Type B pancreatic cell (in vitro differentiated cells): ENCODE data around the gene SPTA1. TPM values are rescaled to one million over a fixed set of nuclear protein-coding genes. Genes with fewer than 3 reads are reported as not detected.
"Not testable (repeated sequence)": the region's sequence is repeated elsewhere in the genome, so short reads cannot be mapped to it uniquely, and the experiment has no call there.

ENCODE experiments used
- DNase-seq: peaks from one replicate; pipeline ENCODE4 v3.0.0; 2021; ENCODE audit warnings: mixed read lengths; ENCODE audit not compliant: unreplicated experiment; ENCODE audit errors: extremely low spot score
- H3K27ac Mint-ChIP-seq: 2 replicates; pipeline ENCODE4 v1.8.0; 2021; ENCODE audit warnings: mild to moderate bottlenecking, mixed read lengths
- H3K27me3 Mint-ChIP-seq: 2 replicates; pipeline ENCODE4 v1.8.0; 2021; ENCODE audit warnings: mixed read lengths
- H3K36me3 Mint-ChIP-seq: 2 replicates; pipeline ENCODE4 v1.8.0; 2021; ENCODE audit warnings: mixed read lengths
- H3K4me1 Mint-ChIP-seq: one replicate; pipeline ENCODE4 v1.8.0; 2021; ENCODE audit warnings: mixed read lengths; ENCODE audit not compliant: unreplicated experiment
- H3K4me3 Mint-ChIP-seq: 2 replicates; pipeline ENCODE4 v1.8.0; 2021; ENCODE audit warnings: mild to moderate bottlenecking, mixed read lengths
- H3K9me3 Mint-ChIP-seq: 2 replicates; pipeline ENCODE4 v1.8.0; 2021; ENCODE audit warnings: mixed read lengths
- CTCF ChIP-seq: fragments of 200-600 bp; sonication (generic); conservative IDR thresholded peaks from 2 replicates; pipeline ENCODE4 v1.5.0; 2021; ENCODE audit warnings: antibody characterized with exemption, mild to moderate bottlenecking
- total RNA-seq: library from RNA; stranded (reverse); gene quantifications from 2 replicates; pipeline ENCODE4 v1.2.1, GENCODE V29; 2021; ENCODE audit warnings: low replicate concordance

The SPTA1 gene
- total RNA-seq, 1 donor from 2014 or later = 0.68 TPM

GRCh38 chr1:158691907-158692306, 5.4 kb upstream of the SPTA1 start:
- no peak overlapping the region for H3K27ac Mint-ChIP-seq
- H3K4me3 Mint-ChIP-seq = no peak overlapping the region
- H3K9me3 Mint-ChIP-seq = no peaks in the 10 kb centered on the region
- no peak for DNase-seq
- TF ChIP-seq CTCF = no peak
- peaks cover 9% of the 10 kb centered on the region for H3K27me3 Mint-ChIP-seq
- H3K4me1 Mint-ChIP-seq = no peaks in the 10 kb centered on the region
- no peaks in the 10 kb centered on the region for H3K36me3 Mint-ChIP-seq

- not testable (repeated sequence) for H3K27ac Mint-ChIP-seq, H3K4me1 Mint-ChIP-seq, DNase-seq, H3K27me3 Mint-ChIP-seq, H3K4me3 Mint-ChIP-seq, H3K36me3 Mint-ChIP-seq, H3K9me3 Mint-ChIP-seq
These were observed 4.6 kb upstream of the SPTA1 start for GRCh38 chr1:158691149-158691548.

- peaks cover 2% of the 10 kb centered on the region for H3K27me3 Mint-ChIP-seq
- DNase-seq = no peak
- H3K4me3 Mint-ChIP-seq = no peak overlapping the region
- H3K36me3 Mint-ChIP-seq = no peaks in the 10 kb centered on the region
- H3K4me1 Mint-ChIP-seq = no peaks in the 10 kb centered on the region
- TF ChIP-seq CTCF = no peak
- H3K9me3 Mint-ChIP-seq = no peaks in the 10 kb centered on the region
- H3K27ac Mint-ChIP-seq = no peak overlapping the region
These were observed 3.4 kb upstream of the SPTA1 start for GRCh38 chr1:158689875-158690274.

- no peak for DNase-seq
- Mint-ChIP-seq H3K27ac (no peak overlapping the region), H3K27me3 (no peaks in the 10 kb centered on the region), H3K36me3 (no peaks in the 10 kb centered on the region), H3K4me1 (no peaks in the 10 kb centered on the region), H3K4me3 (no peak overlapping the region), H3K9me3 (no peaks in the 10 kb centered on the region)
- TF ChIP-seq CTCF = no peak
These were observed 2.6 kb upstream of the SPTA1 start for GRCh38 chr1:158689110-158689509.

- DNase-seq, H3K9me3 Mint-ChIP-seq, H3K27ac Mint-ChIP-seq, H3K27me3 Mint-ChIP-seq, H3K4me3 Mint-ChIP-seq, H3K4me1 Mint-ChIP-seq, H3K36me3 Mint-ChIP-seq: not testable (repeated sequence)
These were observed 1.8 kb upstream of the SPTA1 start for GRCh38 chr1:158688343-158688742.

- Mint-ChIP-seq H3K4me3 (no peak overlapping the region), H3K27me3 (peaks cover 6% of the 10 kb centered on the region)
These were observed 522 bp upstream of the SPTA1 start for GRCh38 chr1:158687037-158687436.

More at GRCh38 chr1:158687037-158687436, 522 bp upstream of the SPTA1 start:
- no peaks in the 10 kb centered on the region for H3K4me1 Mint-ChIP-seq
- H3K27ac Mint-ChIP-seq = no peak overlapping the region
- TF ChIP-seq CTCF = no peak
- H3K9me3 Mint-ChIP-seq = no peaks in the 10 kb centered on the region
- H3K36me3 Mint-ChIP-seq = no peaks in the 10 kb centered on the region
- no peak for DNase-seq
